ENCODE results near the gene CBR3.

Gene CBR3

DNA sequence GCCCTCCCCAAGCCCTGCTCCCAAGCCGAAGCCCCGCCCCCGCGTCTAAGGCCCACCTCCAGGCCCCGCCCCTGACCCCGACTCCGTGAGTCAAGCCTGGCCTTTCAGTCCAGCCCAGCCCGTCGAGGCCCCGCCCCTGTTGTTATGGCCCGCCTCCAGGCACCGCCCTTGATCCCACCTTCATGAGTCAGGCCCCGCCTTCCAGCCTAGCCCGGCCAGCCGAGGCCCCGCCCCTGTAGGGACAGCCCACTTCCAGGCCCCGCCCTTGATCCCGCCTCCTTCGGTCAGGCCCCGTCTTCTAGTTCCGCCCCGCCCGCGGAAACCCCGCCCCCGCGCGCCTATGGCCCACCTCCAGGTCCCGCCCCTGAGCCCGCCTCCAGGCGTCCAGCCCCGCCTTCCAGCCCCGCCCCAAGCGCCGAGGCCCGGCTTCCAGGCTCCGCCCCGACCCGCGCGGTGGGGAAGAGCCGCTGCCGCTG lies 21.5 kb downstream of the CBR3 start:
- H3K9me3 ChIP-seq (ENCODE audit: control insufficient read depth, insufficient read depth, low read depth, low read length) = no peaks in the 10 kb centered on the region
- no peaks in the 10 kb centered on the region for H3K4me1 ChIP-seq (ENCODE audit: control insufficient read depth, insufficient read depth, low read length)
- ChIA-PET POLR2A (interaction anchor here (0.6 to 2.8 kb wide), 14 partner anchors 8 to 273 kb away, joined by 3 to 23 read pairs (median 7); partner anchors contain the start of genes CBR1, CBR3 and MORC3), CTCF (interaction anchor here (1.4 to 1.6 kb wide), 2 partner anchors 15 to 32 kb away, joined by 5 to 6 read pairs; no protein-coding TSS in a partner anchor)
- TF ChIP-seq ZNF785 (tag by site-specific recombination; IDR thresholded peaks at IDR 0.05) (no peak), ZNF660 (tag by site-specific recombination; IDR thresholded peaks at IDR 0.05) (no peak), MYNN (tag by site-specific recombination; IDR thresholded peaks at IDR 0.05; ENCODE audit: borderline replicate concordance) (no peak), SP2 (tag by site-specific recombination; IDR thresholded peaks at IDR 0.05) (peak; percentile 99), KLF8 (tag by site-specific recombination; IDR thresholded peaks at IDR 0.05) (peak; percentile 91), ZFP3 (tag by site-specific recombination; IDR thresholded peaks at IDR 0.05; ENCODE audit: low read depth) (no peak), KLF1 (tag by site-specific recombination; IDR thresholded peaks at IDR 0.05) (peak; percentile 6; the same call in 1 of the 2 replicates), ZNF571 (tag by site-specific recombination; IDR thresholded peaks at IDR 0.05) (no peak), ZNF561 (tag by site-specific recombination; IDR thresholded peaks at IDR 0.05; ENCODE audit: borderline replicate concordance) (no peak), ZNF423 (tag by site-specific recombination; IDR thresholded peaks at IDR 0.05) (no peak), ZBTB17 (tag by site-specific recombination; IDR thresholded peaks at IDR 0.05) (no peak), SP3 (tag by site-specific recombination; IDR thresholded peaks at IDR 0.05) (peak; percentile 100), PBX3 (CRISPR knock-in tag; IDR thresholded peaks at IDR 0.05) (no peak), ZNF394 (tag by site-specific recombination; IDR thresholded peaks at IDR 0.05; ENCODE audit: borderline replicate concordance) (0 out of 2 replicates have a peak, but pooled peaks have one; percentile 3), KLF9 (tag by site-specific recombination; IDR thresholded peaks at IDR 0.05; ENCODE audit: low read depth) (peak; percentile 49; the same call in 1 of the 2 replicates), EGR2 (tag by site-specific recombination; IDR thresholded peaks at IDR 0.05; ENCODE audit: low read depth) (peak; percentile 57), ZNF248 (tag by site-specific recombination; IDR thresholded peaks at IDR 0.05) (no peak)
- TF ChIP-seq, protein P1, sequence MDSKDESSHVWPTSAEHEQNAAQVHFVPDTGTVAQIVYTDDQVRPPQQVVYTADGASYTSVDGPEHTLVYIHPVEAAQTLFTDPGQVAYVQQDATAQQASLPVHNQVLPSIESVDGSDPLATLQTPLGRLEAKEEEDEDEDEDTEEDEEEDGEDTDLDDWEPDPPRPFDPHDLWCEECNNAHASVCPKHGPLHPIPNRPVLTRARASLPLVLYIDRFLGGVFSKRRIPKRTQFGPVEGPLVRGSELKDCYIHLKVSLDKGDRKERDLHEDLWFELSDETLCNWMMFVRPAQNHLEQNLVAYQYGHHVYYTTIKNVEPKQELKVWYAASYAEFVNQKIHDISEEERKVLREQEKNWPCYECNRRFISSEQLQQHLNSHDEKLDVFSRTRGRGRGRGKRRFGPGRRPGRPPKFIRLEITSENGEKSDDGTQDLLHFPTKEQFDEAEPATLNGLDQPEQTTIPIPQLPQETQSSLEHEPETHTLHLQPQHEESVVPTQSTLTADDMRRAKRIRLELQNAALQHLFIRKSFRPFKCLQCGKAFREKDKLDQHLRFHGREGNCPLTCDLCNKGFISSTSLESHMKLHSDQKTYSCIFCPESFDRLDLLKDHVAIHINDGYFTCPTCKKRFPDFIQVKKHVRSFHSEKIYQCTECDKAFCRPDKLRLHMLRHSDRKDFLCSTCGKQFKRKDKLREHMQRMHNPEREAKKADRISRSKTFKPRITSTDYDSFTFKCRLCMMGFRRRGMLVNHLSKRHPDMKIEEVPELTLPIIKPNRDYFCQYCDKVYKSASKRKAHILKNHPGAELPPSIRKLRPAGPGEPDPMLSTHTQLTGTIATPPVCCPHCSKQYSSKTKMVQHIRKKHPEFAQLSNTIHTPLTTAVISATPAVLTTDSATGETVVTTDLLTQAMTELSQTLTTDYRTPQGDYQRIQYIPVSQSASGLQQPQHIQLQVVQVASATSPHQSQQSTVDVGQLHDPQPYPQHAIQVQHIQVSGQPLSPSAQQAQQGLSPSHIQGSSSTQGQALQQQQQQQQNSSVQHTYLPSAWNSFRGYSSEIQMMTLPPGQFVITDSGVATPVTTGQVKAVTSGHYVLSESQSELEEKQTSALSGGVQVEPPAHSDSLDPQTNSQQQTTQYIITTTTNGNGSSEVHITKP (tag by site-specific recombination; IDR thresholded peaks at IDR 0.05) = 0 out of 2 replicates have a peak, but pooled peaks have one; percentile 46
- peak overlapping the region; percentile 73 for H3K4me3 ChIP-seq (ENCODE audit: low read depth, low read length)
- H3K36me3 ChIP-seq (ENCODE audit: control insufficient read depth in 2 of 2, insufficient read depth in 1 of 2, low read length in 2 of 2) = no peaks in the 10 kb centered on the region
- peak overlapping the region; percentile 73; the same call in 1 of the 2 replicates for H3K27ac ChIP-seq (ENCODE audit: extremely low read depth, low read depth, low read length)

DNA sequence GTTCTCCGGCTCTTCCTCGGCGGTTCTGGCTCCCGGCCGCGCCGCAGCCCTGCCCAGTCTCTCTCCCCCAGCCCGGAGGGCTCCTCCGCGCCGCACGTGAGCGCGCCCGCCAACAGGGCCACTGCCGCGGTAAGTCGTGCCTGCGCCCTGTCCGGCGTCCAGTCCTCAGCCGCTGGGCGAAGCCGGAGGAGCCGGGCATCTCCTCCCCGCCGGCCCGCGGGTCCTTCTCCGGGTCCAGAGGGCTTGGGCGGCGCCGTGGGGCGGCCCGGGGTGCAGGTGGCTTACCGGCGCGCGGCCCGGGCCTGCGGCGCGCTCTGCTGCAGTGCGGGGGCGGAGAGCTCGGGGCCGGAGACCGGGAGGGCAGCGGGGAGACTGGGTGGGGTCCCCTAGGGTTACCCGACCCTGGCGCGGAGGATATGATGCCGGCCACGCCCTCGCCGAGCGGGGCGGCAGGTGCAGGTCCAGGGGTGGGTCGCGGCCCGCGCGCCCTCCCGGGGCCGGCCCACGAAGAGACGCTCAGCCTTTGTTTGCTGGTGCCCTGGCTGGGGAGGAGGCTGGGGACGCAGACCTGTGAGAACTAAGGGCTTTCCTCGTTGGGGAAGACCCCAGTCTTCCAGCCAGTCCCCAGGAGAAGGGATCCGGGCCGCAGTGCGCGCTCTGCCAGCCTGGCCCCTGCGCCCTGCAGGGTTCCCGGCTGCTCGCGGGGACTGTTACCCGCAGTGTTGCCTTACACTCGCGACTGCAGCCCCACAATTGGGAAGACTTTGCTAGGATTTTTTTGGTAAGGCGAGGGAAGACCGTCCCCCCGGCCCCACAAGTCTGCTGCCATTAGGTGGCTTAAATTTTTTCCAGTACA lies 22.2 kb downstream of the CBR3 start, which contains the start of gene DOP1B:
TSS of gene DOP1B (plus strand) at position 10 of the 856 bp plus-strand sequence. CDS start 7,910 bp downstream, outside the sequence.
- CTCF ChIA-PET = no interaction called here
- no peaks in the 10 kb centered on the region for H3K36me3 ChIP-seq (ENCODE audit: control insufficient read depth in 2 of 2, insufficient read depth in 1 of 2, low read length in 2 of 2)
- H3K4me1 ChIP-seq (ENCODE audit: control insufficient read depth, insufficient read depth, low read length) = no peaks in the 10 kb centered on the region
- H3K4me3 ChIP-seq (ENCODE audit: low read depth, low read length) = peak within 1 kb of the TSS; percentile 73
- POLR2A ChIA-PET = interaction anchor here (0.6 to 2.8 kb wide), 5 partner anchors 9 to 273 kb away, joined by 3 to 23 read pairs (median 6); partner anchors contain the start of gene MORC3
- H3K9me3 ChIP-seq (ENCODE audit: control insufficient read depth, insufficient read depth, low read depth, low read length) = no peaks in the 10 kb centered on the region
- peak within 1 kb of the TSS; percentile 73; the same call in 1 of the 2 replicates for H3K27ac ChIP-seq (ENCODE audit: extremely low read depth, low read depth, low read length)
- peak; percentile 84 for TF ChIP-seq ZBTB20 (tag by site-specific recombination; IDR thresholded peaks at IDR 0.05)
- no peak for TF ChIP-seq AEBP2 (tag by site-specific recombination; IDR thresholded peaks at IDR 0.05; ENCODE audit: borderline replicate concordance)
- TF ChIP-seq ZBTB8A (tag by site-specific recombination; IDR thresholded peaks at IDR 0.05) = peak; percentile 94
- peak; percentile 57 for TF ChIP-seq ZIC2 (tag by site-specific recombination; IDR thresholded peaks at IDR 0.05)
- no peak for TF ChIP-seq ZNF248 (tag by site-specific recombination; IDR thresholded peaks at IDR 0.05)
- TF ChIP-seq, protein P2, sequence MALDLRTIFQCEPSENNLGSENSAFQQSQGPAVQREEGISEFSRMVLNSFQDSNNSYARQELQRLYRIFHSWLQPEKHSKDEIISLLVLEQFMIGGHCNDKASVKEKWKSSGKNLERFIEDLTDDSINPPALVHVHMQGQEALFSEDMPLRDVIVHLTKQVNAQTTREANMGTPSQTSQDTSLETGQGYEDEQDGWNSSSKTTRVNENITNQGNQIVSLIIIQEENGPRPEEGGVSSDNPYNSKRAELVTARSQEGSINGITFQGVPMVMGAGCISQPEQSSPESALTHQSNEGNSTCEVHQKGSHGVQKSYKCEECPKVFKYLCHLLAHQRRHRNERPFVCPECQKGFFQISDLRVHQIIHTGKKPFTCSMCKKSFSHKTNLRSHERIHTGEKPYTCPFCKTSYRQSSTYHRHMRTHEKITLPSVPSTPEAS (tag by site-specific recombination; IDR thresholded peaks at IDR 0.05) = no peak
- TF ChIP-seq HOXA7 (CRISPR knock-in tag; IDR thresholded peaks at IDR 0.05; ENCODE audit: borderline replicate concordance) = no peak
- peak; percentile 43; the same call in 1 of the 2 replicates for TF ChIP-seq KLF8 (tag by site-specific recombination; IDR thresholded peaks at IDR 0.05)
- peak; percentile 14; the same call in 1 of the 2 replicates for TF ChIP-seq ZNF184 (tag by site-specific recombination; IDR thresholded peaks at IDR 0.05)
- peak; percentile 45; the same call in 1 of the 2 replicates for TF ChIP-seq OSR2 (tag by site-specific recombination; IDR thresholded peaks at IDR 0.05)
